Body of pancreas (tissue), 4 donors: ENCODE results near the gene CTNNBIP1. TPM values are rescaled to one million over a fixed set of nuclear protein-coding genes. Genes with fewer than 3 reads are reported as not detected.

Experiments
- ATAC-seq: fragments of 150-250 bp; one replicate; pipeline ENCODE4 v1.9.1; 2016
- DNase-seq, 4 donors: peaks; one replicate each; pipeline ENCODE4 v3.0.0-alpha.2; 2019
- H3K27ac ChIP-seq, 4 donors: fragments of 200-600 bp; sonication (generic); 1 replicate in 3 of 4; 2 replicates in 1 of 4; pipeline versions ENCODE4 v1.5.1 to v1.6.1; 2016 to 2019; ENCODE audit warnings: mild to moderate bottlenecking in 1 of 4, mixed read lengths in 1 of 4, moderate library complexity in 1 of 4
- H3K27me3 ChIP-seq, 2 donors: fragments of 200-600 bp; sonication (generic); one replicate each; pipeline ENCODE4 v1.6.0; 2016; ENCODE audit warnings: mild to moderate bottlenecking in 1 of 2
- H3K36me3 ChIP-seq, 2 donors: fragments of 200-600 bp; sonication (generic); replicated peaks in 1 of 2; 2 replicates each; pipeline ENCODE4 v1.5.1; 2016; ENCODE audit warnings: low read depth in 2 of 2; ENCODE audit not compliant: insufficient read depth in 1 of 2
- H3K4me1 ChIP-seq: fragments of 200-600 bp; sonication (generic); one replicate; pipeline ENCODE4 v1.6.0; 2016
- H3K4me3 ChIP-seq, 2 donors: fragments of 200-600 bp; sonication (generic); 1 replicate in 1 of 2; 2 replicates in 1 of 2; pipeline ENCODE4 v1.5.1; 2016 to 2019
- H3K9me3 ChIP-seq, 3 donors: fragments of 200-600 bp; sonication (generic); 1 replicate in 2 of 3; 2 replicates in 1 of 3; pipeline ENCODE4 v1.5.1; 2016
- CTCF ChIP-seq, 7 experiments: fragments of 450-650 bp in 4 of 7; fragments of 200-600 bp in 3 of 7; sonication (generic) in 3 of 7; IDR thresholded peaks; one replicate each; pipeline ENCODE4 v1.5.1; 2016 to 2019; ENCODE audit warnings: antibody characterized with exemption in 7 of 7
- POLR2A ChIP-seq, 3 donors: fragments of 450-650 bp; IDR thresholded peaks; one replicate each; pipeline ENCODE4 v1.6.1; 2016; ENCODE audit warnings: antibody characterized with exemption in 3 of 3, mild to moderate bottlenecking in 2 of 3
- WGBS, 2 donors: methylation state at CpG; one replicate each; pipeline ENCODE4 v1.1.5; 2017; 5-methylcytosine and 5-hydroxymethylcytosine counted together
- intact Hi-C: fragments of 100-400 bp; cut with DNase I; formaldehyde crosslinking; loops from one replicate; pipeline ENCODE4 v1.15.1; 2023
- total RNA-seq, 2 donors: library from RNA; depleted of rRNA; stranded (reverse); fragments of >200 nt; gene quantifications; one replicate each; pipeline ENCODE4 v1.1.0, GENCODE V29; 2016

CTNNBIP1 gene
- total RNA-seq, 2 donors from 2014 or later: 20.1 to 24.6 TPM

- Histone ChIP-seq H3K27ac (no peak overlapping the region), H3K27me3 (no peaks in the 10 kb centered on the region), H3K9me3 (no peaks in the 10 kb centered on the region), H3K4me3 (no peak overlapping the region), H3K4me1 (peaks cover 15% of the 10 kb centered on the region), H3K36me3 (no peaks in the 10 kb centered on the region)
- no peak for DNase-seq
- WGBS, 2 donors: 87 to 88% methylated on average over 10 of the region's 10 CpGs
- intact Hi-C loops: no loop called here
- ATAC-seq: no peak
- TF ChIP-seq CTCF (IDR thresholded peaks at IDR 0.05): no peak
- no peak for TF ChIP-seq POLR2A (IDR thresholded peaks at IDR 0.05)
These were observed 71.1 kb downstream of the CTNNBIP1 start for GRCh38 chr1:9838946-9839345.

- no peak overlapping the region for H3K4me3 ChIP-seq
- no peak overlapping the region for H3K27ac ChIP-seq
- DNase-seq: no peak
- H3K4me1 ChIP-seq: no peaks in the 10 kb centered on the region
- no peak for ATAC-seq
- H3K36me3 ChIP-seq: no peaks in the 10 kb centered on the region
- no peak for TF ChIP-seq POLR2A (IDR thresholded peaks at IDR 0.05)
- TF ChIP-seq CTCF (IDR thresholded peaks at IDR 0.05): no peak
- H3K27me3 ChIP-seq: no peaks in the 10 kb centered on the region
- intact Hi-C loops: no loop called here
- H3K9me3 ChIP-seq: no peaks in the 10 kb centered on the region
- 88 to 100% methylated on average over 1 to 5 of the region's 5 CpGs for WGBS, 2 donors
These were observed 73.5 kb downstream of the CTNNBIP1 start for GRCh38 chr1:9836632-9836960.

GRCh38 chr1:9835758-9836631, 74.1 kb downstream of the CTNNBIP1 start:
- DNase-seq (no peak), ATAC-seq (no peak)
- Histone ChIP-seq H3K27me3 (no peaks in the 10 kb centered on the region), H3K27ac (no peak overlapping the region), H3K4me1 (no peaks in the 10 kb centered on the region), H3K4me3 (no peak overlapping the region), H3K9me3 (no peaks in the 10 kb centered on the region), H3K36me3 (no peaks in the 10 kb centered on the region)
- TF ChIP-seq CTCF (IDR thresholded peaks at IDR 0.05) (no peak), POLR2A (IDR thresholded peaks at IDR 0.05) (no peak)
- 72 to 92% methylated on average over 6 to 15 of the region's 15 CpGs for WGBS, 2 donors
- intact Hi-C loops: no loop called here

- DNase-seq: no peak
- H3K27me3 ChIP-seq: no peaks in the 10 kb centered on the region
- no peaks in the 10 kb centered on the region for H3K36me3 ChIP-seq
- no peaks in the 10 kb centered on the region for H3K4me1 ChIP-seq
- H3K4me3 ChIP-seq: no peak overlapping the region
- intact Hi-C loops: no loop called here
- no peaks in the 10 kb centered on the region for H3K9me3 ChIP-seq
- 74 to 86% methylated on average over 7 to 9 of the region's 9 CpGs for WGBS, 2 donors
- no peak overlapping the region for H3K27ac ChIP-seq
- no peak for ATAC-seq
- TF ChIP-seq POLR2A (IDR thresholded peaks at IDR 0.05) (no peak), CTCF (IDR thresholded peaks at IDR 0.05) (no peak)
These were observed 74.7 kb downstream of the CTNNBIP1 start for GRCh38 chr1:9835404-9835757.

- ATAC-seq (no peak), DNase-seq (no peak)
- Histone ChIP-seq H3K9me3 (no peaks in the 10 kb centered on the region), H3K4me1 (no peaks in the 10 kb centered on the region), H3K27ac (no peak overlapping the region), H3K27me3 (no peaks in the 10 kb centered on the region), H3K36me3 (no peaks in the 10 kb centered on the region), H3K4me3 (no peak overlapping the region)
- intact Hi-C loops: no loop called here
- TF ChIP-seq CTCF (IDR thresholded peaks at IDR 0.05) (no peak), POLR2A (IDR thresholded peaks at IDR 0.05) (no peak)
- 85 to 92% methylated on average over 3 of the region's 3 CpGs for WGBS, 2 donors
These were observed 76.4 kb downstream of the CTNNBIP1 start for GRCh38 chr1:9833632-9834031.
